IMR-90 (cell line): ENCODE results near the gene LRPAP1. TPM values are rescaled to one million over a fixed set of nuclear protein-coding genes. Genes with fewer than 3 reads are reported as not detected.

Experiments used
- ATAC-seq: fragments of 200-7000 bp; cut with Tn5 transposase; 2 replicates; pipeline ENCODE4 v1.9.1; 2020; ENCODE audit warnings: low read depth, mild to moderate bottlenecking, moderate library complexity
- BruUV-seq: library from RNA; stranded (reverse); fragments of 400-500 nt; replicated peaks from 2 replicates; lab custom pipeline; 2021; lab: Mats Ljungman, UMichigan
- CTCF ChIA-PET: fragments of 300-600 bp; formaldehyde crosslinking; extraction: SDS; loops from one replicate; lab custom pipeline; 2021; ENCODE audit warnings: antibody characterized with exemption; lab: Yijun Ruan, JAX
- POLR2A ChIA-PET: fragments of 300-600 bp; sonication (Branson Sonifier 250); formaldehyde crosslinking; loops from one replicate; lab custom pipeline; 2022; ENCODE audit warnings: antibody characterized with exemption; ENCODE audit not compliant: unreplicated experiment; lab: Charles Lee
- DNase-seq: peaks from one replicate; pipeline ENCODE4 v3.0.0; 2013
- H2AFZ ChIP-seq: replicated peaks from 2 replicates; pipeline ENCODE3; 2013; ENCODE audit warnings: low read length, mild to moderate bottlenecking; ENCODE audit not compliant: poor library complexity
- H2AK5ac ChIP-seq: 2 replicates; pipeline ENCODE4 v1.6.1; 2013; ENCODE audit warnings: low read depth, low read length, inconsistent platforms
- H2AK9ac ChIP-seq: replicated peaks from 2 replicates; pipeline ENCODE3; 2013; ENCODE audit warnings: mild to moderate bottlenecking, low read depth, low read length, moderate library complexity; ENCODE audit not compliant: poor library complexity
- H2BK120ac ChIP-seq: 2 replicates; pipeline ENCODE4 v1.6.1; 2013; ENCODE audit warnings: low read depth, low read length, inconsistent platforms
- H2BK15ac ChIP-seq: 3 replicates; pipeline ENCODE4 v1.6.1; 2013; ENCODE audit warnings: low read depth, low read length, inconsistent platforms
- H2BK20ac ChIP-seq: 2 replicates; pipeline ENCODE4 v1.6.1; 2013; ENCODE audit warnings: low read depth, mild to moderate bottlenecking, inconsistent platforms, low read length, moderate library complexity
- H2BK5ac ChIP-seq: 2 replicates; pipeline ENCODE4 v1.6.1; 2013; ENCODE audit warnings: mild to moderate bottlenecking, low read depth, low read length, inconsistent platforms; ENCODE audit not compliant: poor library complexity, severe bottlenecking
- H3K14ac ChIP-seq: replicated peaks from 2 replicates; pipeline ENCODE4 v1.6.1; 2013; ENCODE audit warnings: low read depth, low read length, inconsistent platforms
- H3K18ac ChIP-seq: 2 replicates; pipeline ENCODE4 v1.6.1; 2013; ENCODE audit warnings: low read depth, low read length, control low read depth
- H3K23ac ChIP-seq: 2 replicates; pipeline ENCODE4 v1.6.1; 2013; ENCODE audit warnings: low read depth, low read length, inconsistent platforms
- H3K27ac ChIP-seq: 2 replicates; pipeline ENCODE4 v1.5.1; 2013; ENCODE audit warnings: mild to moderate bottlenecking, control low read depth, low read length; ENCODE audit not compliant: insufficient read depth
- H3K27me3 ChIP-seq: 2 replicates; pipeline ENCODE4 v1.6.1; 2013; ENCODE audit warnings: low read length; ENCODE audit not compliant: control insufficient read depth, insufficient read depth
- H3K36me3 ChIP-seq: 2 replicates; pipeline ENCODE4 v1.6.1; 2013; ENCODE audit warnings: low read length, mixed read lengths; ENCODE audit not compliant: control insufficient read depth, insufficient read depth
- H3K4ac ChIP-seq: 2 replicates; pipeline ENCODE4 v1.6.1; 2013; ENCODE audit warnings: low read depth, low read length, inconsistent platforms
- H3K4me1 ChIP-seq: 2 replicates; pipeline ENCODE4 v1.6.1; 2013; ENCODE audit warnings: low read length, mixed read lengths; ENCODE audit not compliant: control insufficient read depth, insufficient read depth
- H3K4me2 ChIP-seq: 2 replicates; pipeline ENCODE4 v1.6.1; 2013; ENCODE audit warnings: low read depth, mild to moderate bottlenecking, control low read depth, low read length, moderate library complexity
- H3K4me3 ChIP-seq: 2 replicates; pipeline ENCODE4 v1.5.1; 2013; ENCODE audit warnings: low read depth, mild to moderate bottlenecking, control low read depth, low read length, moderate library complexity; ENCODE audit not compliant: insufficient read depth
- H3K56ac ChIP-seq: 2 replicates; pipeline ENCODE4 v1.6.1; 2013; ENCODE audit warnings: low read length, inconsistent platforms; ENCODE audit not compliant: insufficient read depth; ENCODE audit errors: extremely low read depth
- H3K79me1 ChIP-seq, 2 experiments: 2 replicates each; pipeline ENCODE4 v1.6.1; 2013; ENCODE audit warnings: low read length in 2 of 2, inconsistent platforms in 1 of 2, low read depth in 1 of 2
- H3K9ac ChIP-seq: 2 replicates; pipeline ENCODE4 v1.6.1; 2013; ENCODE audit warnings: low read depth, low read length, control low read depth
- H3K9me1 ChIP-seq: 2 replicates; pipeline ENCODE4 v1.6.1; 2013; ENCODE audit warnings: low read length, inconsistent platforms; ENCODE audit not compliant: insufficient read depth
- H3K9me3 ChIP-seq: 2 replicates; pipeline ENCODE4 v1.6.1; 2013; ENCODE audit warnings: low read length; ENCODE audit not compliant: control insufficient read depth, insufficient read depth
- H4K20me1 ChIP-seq: 2 replicates; pipeline ENCODE4 v1.6.1; 2013; ENCODE audit warnings: low read length, inconsistent platforms; ENCODE audit not compliant: insufficient read depth
- H4K5ac ChIP-seq: 2 replicates; pipeline ENCODE4 v1.6.1; 2013; ENCODE audit warnings: mild to moderate bottlenecking, low read depth, low read length, control low read depth
- H4K8ac ChIP-seq, 2 experiments: 2 replicates each; pipeline ENCODE4 v1.6.1; 2013; ENCODE audit warnings: low read depth in 2 of 2, low read length in 2 of 2, control low read depth in 1 of 2, inconsistent platforms in 1 of 2
- H4K91ac ChIP-seq: 2 replicates; pipeline ENCODE4 v1.6.1; 2013; ENCODE audit warnings: low read depth, low read length, inconsistent platforms; ENCODE audit not compliant: insufficient read depth
- CHD1 ChIP-seq: IDR thresholded peaks from 2 replicates; pipeline ENCODE4 v1.6.1; 2012; ENCODE audit warnings: low read depth, low read length, improper control_type of control experiment
- FOS ChIP-seq: fragments of 150-350 bp; IDR thresholded peaks from 2 replicates; pipeline ENCODE4 v1.6.1; 2016; ENCODE audit warnings: low read depth, low read length
- MAFK ChIP-seq: IDR thresholded peaks from 2 replicates; pipeline ENCODE4 v1.6.1; 2012; ENCODE audit warnings: low read depth, low read length, improper control_type of control experiment
- MAZ ChIP-seq: IDR thresholded peaks from 2 replicates; pipeline ENCODE4 v1.6.1; 2012; ENCODE audit warnings: low read depth, mild to moderate bottlenecking, low read length, improper control_type of control experiment, moderate library complexity, borderline replicate concordance
- MXI1 ChIP-seq: IDR thresholded peaks from 2 replicates; pipeline ENCODE4 v1.6.1; 2012; ENCODE audit warnings: low read depth, mild to moderate bottlenecking, low read length, moderate library complexity, borderline replicate concordance
- NFE2L2 ChIP-seq: fragments of 150-350 bp; IDR thresholded peaks from 2 replicates; pipeline ENCODE4 v1.6.1; 2016; ENCODE audit warnings: low read depth, mild to moderate bottlenecking, low read length
- POLR2A ChIP-seq: IDR thresholded peaks from 2 replicates; pipeline ENCODE4 v1.6.1; 2012; ENCODE audit warnings: mild to moderate bottlenecking, low read depth, low read length
- RCOR1 ChIP-seq: IDR thresholded peaks from 2 replicates; pipeline ENCODE4 v1.6.1; 2012; ENCODE audit warnings: mild to moderate bottlenecking, low read length, improper control_type of control experiment; ENCODE audit not compliant: insufficient replicate concordance
- RFX5 ChIP-seq: IDR thresholded peaks from 2 replicates; pipeline ENCODE4 v1.8.0; 2012; ENCODE audit warnings: low read depth, mild to moderate bottlenecking, low read length, moderate library complexity
- SMC3 ChIP-seq: fragments of 150-350 bp; IDR thresholded peaks from 2 replicates; pipeline ENCODE4 v1.6.1; 2016; ENCODE audit warnings: low read depth, mild to moderate bottlenecking, antibody characterized with exemption, low read length, moderate library complexity
- WGBS, 2 experiments: methylation state at CpG; one replicate each; pipeline versions ENCODE4 v1.1.5 to v1.1.7; 2013; ENCODE audit warnings: missing lambda C conversion rate in 2 of 2; ENCODE audit not compliant: insufficient read length in 1 of 2; ENCODE audit errors: extremely low coverage in 2 of 2; 5-methylcytosine and 5-hydroxymethylcytosine counted together
- dilution Hi-C: fragments of 300-500 bp; cut with HindIII; formaldehyde crosslinking; loops from one replicate; pipeline ENCODE4 v1.14.3; 2018; ENCODE audit warnings: low sequenced_read_pairs; ENCODE audit not compliant: unreplicated experiment
- in situ Hi-C: fragments of 300-500 bp; cut with MboI; formaldehyde crosslinking; loops from 3 replicates; pipeline ENCODE4 v1.14.3; 2019; ENCODE audit warnings: low sequenced_read_pairs, inconsistent platforms, mixed read lengths
- intact Hi-C: fragments of 100-400 bp; cut with micrococcal nuclease; formaldehyde crosslinking; loops from 2 replicates; pipeline ENCODE4 v1.10.0; 2022
- polyA plus RNA-seq, 3 experiments: library from polyadenylated mRNA; depleted of rRNA; stranded (reverse); fragments of >200 nt; gene quantifications; 2 replicates each; pipeline ENCODE4 v1.2.3, GENCODE V29; 2012; ENCODE audit warnings: low replicate concordance in 1 of 3
- total RNA-seq: library from RNA; depleted of rRNA; stranded (reverse); fragments of >200 nt; gene quantifications from 2 replicates; pipeline ENCODE4 v1.2.3, GENCODE V29; 2012
- TF ChIP-seq, protein P1 (sequence below): fragments of 150-350 bp; IDR thresholded peaks from 2 replicates; pipeline ENCODE4 v1.6.1; 2016; ENCODE audit warnings: low read depth, mild to moderate bottlenecking, low read length, moderate library complexity, borderline replicate concordance
- TF ChIP-seq, protein P2 (sequence below): fragments of 150-350 bp; IDR thresholded peaks from 2 replicates; pipeline ENCODE4 v1.6.1; 2017; ENCODE audit warnings: mild to moderate bottlenecking, antibody characterized with exemption, low read length, low read depth

The LRPAP1 gene
- total and polyA plus RNA-seq, 2 of the 4 experiments (the other 2 are of a cell fraction) = 135 to 175 TPM

DNA sequence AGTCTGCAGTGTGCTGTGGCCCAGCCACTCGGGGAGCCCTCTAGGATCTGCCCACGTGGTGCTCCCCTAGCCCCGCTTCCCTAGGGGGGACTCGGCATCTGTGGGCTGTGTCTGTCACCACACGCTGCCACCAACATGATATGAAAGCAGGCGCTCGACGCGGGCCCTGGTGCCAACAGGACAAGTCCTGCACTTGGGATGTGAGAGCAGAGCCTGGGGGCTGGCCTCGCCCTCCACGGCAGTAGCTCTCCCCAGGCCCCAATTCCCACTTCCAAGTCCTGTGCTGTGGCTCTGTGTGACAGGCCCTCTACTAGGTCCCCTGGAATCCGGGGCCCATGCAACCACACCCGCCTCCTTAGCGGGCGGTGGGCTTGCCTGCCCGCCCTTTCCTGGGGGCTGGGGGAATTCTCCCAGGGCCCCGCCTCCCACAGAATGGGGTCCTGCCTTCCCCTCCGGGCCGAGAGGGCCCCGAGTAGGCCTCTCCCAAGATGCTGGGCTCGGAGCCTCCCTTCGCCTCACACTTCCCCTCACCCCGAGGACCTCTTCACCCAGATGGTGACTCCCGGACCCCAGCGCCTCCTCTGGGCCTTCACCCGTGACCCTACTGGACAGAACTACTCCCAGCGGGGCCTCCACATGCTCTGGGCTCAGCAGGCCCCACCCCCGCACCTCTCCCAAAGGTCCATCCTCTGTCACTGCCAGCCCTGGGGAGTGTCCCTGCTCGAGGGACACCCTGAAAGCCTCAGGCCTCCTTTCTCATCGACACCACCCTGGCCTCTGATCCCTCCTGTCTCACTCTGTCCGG, 11.2 kb downstream of the LRPAP1 start:
- 86% methylated on average over 8 of the region's 31 CpGs; no CpG with 5 or more reads in 1 of the 2 experiments for WGBS, 2 experiments

More for the DNA sequence above, 11.2 kb downstream of the LRPAP1 start:
- CTCF ChIA-PET = no interaction called here
- Histone ChIP-seq H3K9me1 (no peaks in the 10 kb centered on the region), H3K4me2 (no peak overlapping the region), H3K4me3 (no peak overlapping the region), H3K4ac (no peak overlapping the region), H2AK5ac (no peak overlapping the region), H3K14ac (no peak overlapping the region), H2AFZ (no peak overlapping the region), H2BK120ac (no peak overlapping the region), H3K27me3 (no peaks in the 10 kb centered on the region), H3K79me1 (peaks cover 0 to 4% of the 10 kb centered on the region in 2 experiments; a peak in 2 of 4 replicates), H4K8ac (no peak overlapping the region), H4K20me1 (peaks cover 12% of the 10 kb centered on the region), H4K5ac (no peak overlapping the region), H2BK15ac (no peak overlapping the region), H3K9ac (no peak overlapping the region), H3K36me3 (peaks cover 71% of the 10 kb centered on the region), H2AK9ac (no peak overlapping the region), H3K4me1 (no peaks in the 10 kb centered on the region), H2BK20ac (no peak overlapping the region), H4K91ac (no peak overlapping the region), H3K9me3 (no peaks in the 10 kb centered on the region), H3K27ac (no peak overlapping the region), H3K56ac (no peak overlapping the region), H2BK5ac (no peak overlapping the region), H3K18ac (no peak overlapping the region), H3K23ac (no peak overlapping the region)
- POLR2A ChIA-PET = no interaction called here
- TF ChIP-seq FOS (no peak), MAZ (no peak), RCOR1 (no peak), RFX5 (no peak), MAFK (no peak), POLR2A (no peak), SMC3 (no peak), MXI1 (no peak), CHD1 (no peak), NFE2L2 (no peak)
- TF ChIP-seq, protein P1, sequence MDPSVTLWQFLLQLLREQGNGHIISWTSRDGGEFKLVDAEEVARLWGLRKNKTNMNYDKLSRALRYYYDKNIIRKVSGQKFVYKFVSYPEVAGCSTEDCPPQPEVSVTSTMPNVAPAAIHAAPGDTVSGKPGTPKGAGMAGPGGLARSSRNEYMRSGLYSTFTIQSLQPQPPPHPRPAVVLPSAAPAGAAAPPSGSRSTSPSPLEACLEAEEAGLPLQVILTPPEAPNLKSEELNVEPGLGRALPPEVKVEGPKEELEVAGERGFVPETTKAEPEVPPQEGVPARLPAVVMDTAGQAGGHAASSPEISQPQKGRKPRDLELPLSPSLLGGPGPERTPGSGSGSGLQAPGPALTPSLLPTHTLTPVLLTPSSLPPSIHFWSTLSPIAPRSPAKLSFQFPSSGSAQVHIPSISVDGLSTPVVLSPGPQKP = no peak
- TF ChIP-seq, protein P2, sequence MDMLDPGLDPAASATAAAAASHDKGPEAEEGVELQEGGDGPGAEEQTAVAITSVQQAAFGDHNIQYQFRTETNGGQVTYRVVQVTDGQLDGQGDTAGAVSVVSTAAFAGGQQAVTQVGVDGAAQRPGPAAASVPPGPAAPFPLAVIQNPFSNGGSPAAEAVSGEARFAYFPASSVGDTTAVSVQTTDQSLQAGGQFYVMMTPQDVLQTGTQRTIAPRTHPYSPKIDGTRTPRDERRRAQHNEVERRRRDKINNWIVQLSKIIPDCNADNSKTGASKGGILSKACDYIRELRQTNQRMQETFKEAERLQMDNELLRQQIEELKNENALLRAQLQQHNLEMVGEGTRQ = no peak
- intact Hi-C loops (no loop called here), in situ Hi-C loops (no loop called here), dilution Hi-C loops (no loop called here)
- ATAC-seq (no peak), DNase-seq (no peak)
- no TSS peak for BruUV-seq
